ENCODE data around the gene SYNRG. TPM values are rescaled to one million over a fixed set of nuclear protein-coding genes. Genes with fewer than 3 reads are reported as not detected.

The SYNRG gene
- 100 to 1,000 TPM in 1 of 3 donors, 10 to 100 TPM in 2; 82.1 to 137 (median 88.2) TPM for total RNA-seq
- total RNA-seq (2013), result 102 TPM

GRCh38 chr17:37609170-37610040, at the start of gene SYNRG:
TSS of gene SYNRG (minus strand) at chr17:37609418. CDS start at chr17:37609355, 63 bp downstream.
- Histone ChIP-seq H3K36me3 (ENCODE audit: control insufficient read depth, insufficient read depth, low read length) (peaks cover 19% of the 10 kb centered on the region), H3K9me3 (ENCODE audit: control insufficient read depth, insufficient read depth, low read length) (no peaks in the 10 kb centered on the region), H3K4me1 (ENCODE audit: control insufficient read depth, insufficient read depth, low read length) (peaks cover 25% of the 10 kb centered on the region), H3K27me3 (ENCODE audit: control insufficient read depth, insufficient read depth, low read length) (no peaks in the 10 kb centered on the region), H3K4me3 (ENCODE audit: low read length) (peak within 1 kb of the TSS; percentile 99), H3K27ac (ENCODE audit: low read length) (peak within 1 kb of the TSS; percentile 93)
- Mint-ChIP-seq H3K27ac (peak within 1 kb of the TSS; percentile 94 to 95), H3K4me3 (peak within 1 kb of the TSS; percentile 89), H3K27me3 (ENCODE audit: low read depth in 2 of 2) (no peaks in the 10 kb centered on the region), H3K4me1 (peaks cover 46 to 47% of the 10 kb centered on the region in 2 donors), H3K9me3 (no peaks in the 10 kb centered on the region), H3K36me3 (peaks cover 2% of the 10 kb centered on the region)
- intact Hi-C loops (cut with micrococcal nuclease), result loop anchor here (1.0 to 5.0 kb wide), 5 partner anchors 33 to 662 kb away; partner anchors contain the start of genes AATF, DDX52 and DUSP14
- peak; percentile 98 for DNase-seq
- TF ChIP-seq, protein P1, sequence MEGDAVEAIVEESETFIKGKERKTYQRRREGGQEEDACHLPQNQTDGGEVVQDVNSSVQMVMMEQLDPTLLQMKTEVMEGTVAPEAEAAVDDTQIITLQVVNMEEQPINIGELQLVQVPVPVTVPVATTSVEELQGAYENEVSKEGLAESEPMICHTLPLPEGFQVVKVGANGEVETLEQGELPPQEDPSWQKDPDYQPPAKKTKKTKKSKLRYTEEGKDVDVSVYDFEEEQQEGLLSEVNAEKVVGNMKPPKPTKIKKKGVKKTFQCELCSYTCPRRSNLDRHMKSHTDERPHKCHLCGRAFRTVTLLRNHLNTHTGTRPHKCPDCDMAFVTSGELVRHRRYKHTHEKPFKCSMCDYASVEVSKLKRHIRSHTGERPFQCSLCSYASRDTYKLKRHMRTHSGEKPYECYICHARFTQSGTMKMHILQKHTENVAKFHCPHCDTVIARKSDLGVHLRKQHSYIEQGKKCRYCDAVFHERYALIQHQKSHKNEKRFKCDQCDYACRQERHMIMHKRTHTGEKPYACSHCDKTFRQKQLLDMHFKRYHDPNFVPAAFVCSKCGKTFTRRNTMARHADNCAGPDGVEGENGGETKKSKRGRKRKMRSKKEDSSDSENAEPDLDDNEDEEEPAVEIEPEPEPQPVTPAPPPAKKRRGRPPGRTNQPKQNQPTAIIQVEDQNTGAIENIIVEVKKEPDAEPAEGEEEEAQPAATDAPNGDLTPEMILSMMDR (IDR thresholded peaks at IDR 0.05), result peak; percentile 53
- 2% methylated on average over 60 of the region's 60 CpGs for WGBS (ENCODE audit: insufficient coverage)
- peak; percentile 87 to 96 (median 90) for ATAC-seq

GRCh38 chr17:37657202-37657601, 48.0 kb upstream of the SYNRG start:
- Histone ChIP-seq H3K9me3 (ENCODE audit: control insufficient read depth, insufficient read depth, low read length) (no peaks in the 10 kb centered on the region), H3K27me3 (ENCODE audit: control insufficient read depth, insufficient read depth, low read length) (peaks cover 2% of the 10 kb centered on the region), H3K4me3 (ENCODE audit: low read length) (no peak overlapping the region), H3K27ac (ENCODE audit: low read length) (no peak overlapping the region), H3K4me1 (ENCODE audit: control insufficient read depth, insufficient read depth, low read length) (no peaks in the 10 kb centered on the region), H3K36me3 (ENCODE audit: control insufficient read depth, insufficient read depth, low read length) (no peaks in the 10 kb centered on the region)
- Mint-ChIP-seq H3K9me3 (no peaks in the 10 kb centered on the region), H3K27me3 (ENCODE audit: low read depth in 2 of 2) (peaks cover 6 to 29% of the 10 kb centered on the region in 2 donors), H3K36me3 (no peaks in the 10 kb centered on the region), H3K4me1 (no peaks in the 10 kb centered on the region), H3K27ac (no peak overlapping the region), H3K4me3 (no peak overlapping the region)
- DNase-seq (no peak), ATAC-seq (no peak)
- TF ChIP-seq, protein P1 (IDR thresholded peaks at IDR 0.05), result no peak
- 57% methylated on average over 1 of the region's 1 CpG for WGBS (ENCODE audit: insufficient coverage)
- intact Hi-C loops (cut with micrococcal nuclease), result no loop called here

DNA sequence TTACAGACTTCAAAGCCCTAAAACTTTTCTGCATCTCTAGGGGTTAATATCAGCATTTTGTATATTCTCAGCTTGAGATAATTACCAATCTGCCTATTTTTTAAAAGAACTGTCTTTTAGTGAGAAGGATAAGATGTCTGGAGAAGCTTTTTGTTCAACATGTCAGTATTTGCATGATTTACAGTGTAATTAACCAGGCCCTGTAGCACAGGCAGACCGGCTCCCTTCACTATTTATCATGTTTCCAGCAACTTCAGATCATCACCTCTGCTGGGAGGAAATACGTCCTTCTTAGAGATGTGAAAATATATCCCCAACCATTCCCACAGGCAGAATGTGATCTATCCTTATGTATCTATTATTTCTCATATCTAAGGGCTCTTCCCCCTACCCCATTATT, 42.6 kb upstream of the SYNRG start:
- H3K4me1 ChIP-seq (ENCODE audit: control insufficient read depth, insufficient read depth, low read length), result no peaks in the 10 kb centered on the region
- no peaks in the 10 kb centered on the region for H3K36me3 ChIP-seq (ENCODE audit: control insufficient read depth, insufficient read depth, low read length)
- no peak overlapping the region for H3K4me3 Mint-ChIP-seq
- no peaks in the 10 kb centered on the region for H3K9me3 ChIP-seq (ENCODE audit: control insufficient read depth, insufficient read depth, low read length)
- H3K36me3 Mint-ChIP-seq, result no peaks in the 10 kb centered on the region
- no peak overlapping the region for H3K4me3 ChIP-seq (ENCODE audit: low read length)
- H3K27ac Mint-ChIP-seq, result no peak overlapping the region
- no peak for DNase-seq
- peaks cover 29 to 48% of the 10 kb centered on the region in 2 donors for H3K27me3 Mint-ChIP-seq (ENCODE audit: low read depth in 2 of 2)
- H3K27ac ChIP-seq (ENCODE audit: low read length), result no peak overlapping the region
- 79% methylated on average over 2 of the region's 2 CpGs for WGBS (ENCODE audit: insufficient coverage)
- peaks cover 10% of the 10 kb centered on the region for H3K27me3 ChIP-seq (ENCODE audit: control insufficient read depth, insufficient read depth, low read length)
- TF ChIP-seq, protein P1 (IDR thresholded peaks at IDR 0.05), result no peak
- no peaks in the 10 kb centered on the region for H3K9me3 Mint-ChIP-seq
- intact Hi-C loops (cut with micrococcal nuclease), result no loop called here
- ATAC-seq, result no peak
- no peaks in the 10 kb centered on the region for H3K4me1 Mint-ChIP-seq
